Natural killer cell (primary cell): Measurements from ENCODE around the gene PALLD. TPM values are rescaled to one million over a fixed set of nuclear protein-coding genes. Genes with fewer than 3 reads are reported as not detected.

Experiments used
- ATAC-seq, 3 donors: fragments of 150-1000 bp in 2 of 3; fragments of 200-7000 bp in 1 of 3; cut with Tn5 transposase; 1 replicate in 1 of 3; 2 replicates in 2 of 3; pipeline ENCODE4 v1.10.0; 2021; ENCODE audit warnings: mild to moderate bottlenecking in 2 of 3, moderate library complexity in 2 of 3
- DNase-seq, 2 donors: peaks; one replicate each; pipeline versions ENCODE4 v3.0.0 to v3.0.0-alpha.2; 2013 to 2021; ENCODE audit warnings: mixed read lengths in 1 of 2
- H3K27ac ChIP-seq: one replicate; pipeline ENCODE4 v1.5.1; 2013; ENCODE audit warnings: mild to moderate bottlenecking, low read length
- H3K27me3 ChIP-seq: one replicate; pipeline ENCODE4 v1.6.1; 2013; ENCODE audit warnings: low read length; ENCODE audit not compliant: control insufficient read depth, insufficient read depth
- H3K36me3 ChIP-seq: one replicate; pipeline ENCODE4 v1.6.1; 2013; ENCODE audit warnings: low read length; ENCODE audit not compliant: control insufficient read depth, insufficient read depth
- H3K4me1 ChIP-seq: one replicate; pipeline ENCODE4 v1.6.1; 2013; ENCODE audit warnings: low read length; ENCODE audit not compliant: control insufficient read depth, insufficient read depth
- H3K4me3 ChIP-seq: one replicate; pipeline ENCODE4 v1.5.1; 2013; ENCODE audit warnings: low read length
- H3K9me3 ChIP-seq: one replicate; pipeline ENCODE4 v1.6.1; 2013; ENCODE audit warnings: low read length; ENCODE audit not compliant: control insufficient read depth, insufficient read depth
- H3K27ac Mint-ChIP-seq, 2 donors: one replicate each; pipeline ENCODE4 v1.8.0; 2022; ENCODE audit warnings: mild to moderate bottlenecking in 2 of 2, mixed read lengths in 2 of 2, moderate library complexity in 1 of 2
- H3K27me3 Mint-ChIP-seq, 2 donors: one replicate each; pipeline ENCODE4 v1.8.0; 2022; ENCODE audit warnings: low read depth in 2 of 2, mixed read lengths in 2 of 2
- H3K36me3 Mint-ChIP-seq: one replicate; pipeline ENCODE4 v1.8.0; 2022; ENCODE audit warnings: mixed read lengths
- H3K4me1 Mint-ChIP-seq, 2 donors: one replicate each; pipeline ENCODE4 v1.8.0; 2022; ENCODE audit warnings: mixed read lengths in 2 of 2
- H3K4me3 Mint-ChIP-seq: one replicate; pipeline ENCODE4 v1.8.0; 2022; ENCODE audit warnings: mild to moderate bottlenecking, moderate library complexity, mixed read lengths
- H3K9me3 Mint-ChIP-seq, 2 donors: one replicate each; pipeline ENCODE4 v1.8.0; 2022; ENCODE audit warnings: mixed read lengths in 2 of 2
- WGBS: methylation state at CpG from one replicate; pipeline ENCODE4 v1.1.7; 2013; ENCODE audit warnings: missing lambda C conversion rate; ENCODE audit not compliant: insufficient coverage; 5-methylcytosine and 5-hydroxymethylcytosine counted together
- intact Hi-C: fragments of 100-400 bp; cut with micrococcal nuclease; formaldehyde crosslinking; loops from one replicate; pipeline ENCODE4 v1.14.2; 2022
- total RNA-seq, 4 donors: library from RNA; stranded (reverse); fragments of 120-200 nt in 1 of 4; gene quantifications; one replicate each; pipeline versions ENCODE4 v1.2.3 to v1.2.4, GENCODE V29; 2013 to 2022
- TF ChIP-seq, protein P1 (sequence below): fragments of 200-600 bp; IDR thresholded peaks from one replicate; pipeline ENCODE4 v1.8.0; 2022; ENCODE audit warnings: antibody characterized with exemption

The PALLD gene
- total RNA-seq, 3 donors from 2014 or later (not counting 1 experiment from before 2014, with no cell fraction given) = 15.1 to 25.4 (median 22.8) TPM

DNA sequence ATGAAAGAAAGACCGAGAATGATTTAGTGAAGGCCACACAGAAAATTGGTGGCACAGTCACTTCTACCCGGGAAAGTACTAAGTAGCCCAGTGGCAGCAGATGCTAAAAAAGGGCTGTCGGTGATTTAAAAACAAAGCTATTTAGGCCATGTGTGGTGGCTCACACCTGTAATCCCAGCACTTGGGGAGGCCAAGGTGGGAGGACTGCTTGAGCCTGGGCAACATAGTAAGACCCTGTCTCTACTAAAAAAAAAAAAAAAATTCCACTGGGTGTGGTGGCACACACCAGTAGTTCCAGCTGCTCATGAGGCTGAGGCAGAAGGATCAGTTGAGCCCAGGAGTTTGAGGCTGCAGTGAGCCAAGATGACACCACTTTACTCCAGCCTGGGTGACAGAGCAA is 369.0 kb downstream of the PALLD start:
- Mint-ChIP-seq H3K27me3 (peaks cover 4 to 8% of the 10 kb centered on the region in 2 donors), H3K4me3 (no peak overlapping the region), H3K4me1 (peaks cover 0 to 5% of the 10 kb centered on the region in 2 donors), H3K9me3 (no peaks in the 10 kb centered on the region), H3K36me3 (no peaks in the 10 kb centered on the region), H3K27ac (no peak overlapping the region)
- no peak for ATAC-seq
- Histone ChIP-seq H3K4me3 (no peak overlapping the region), H3K9me3 (no peaks in the 10 kb centered on the region), H3K4me1 (no peaks in the 10 kb centered on the region), H3K27me3 (no peaks in the 10 kb centered on the region), H3K27ac (no peak overlapping the region), H3K36me3 (no peaks in the 10 kb centered on the region)
- WGBS = 96% methylated on average over 3 of the region's 3 CpGs
- DNase-seq = no peak
- intact Hi-C loops = no loop called here
- TF ChIP-seq, protein P1, sequence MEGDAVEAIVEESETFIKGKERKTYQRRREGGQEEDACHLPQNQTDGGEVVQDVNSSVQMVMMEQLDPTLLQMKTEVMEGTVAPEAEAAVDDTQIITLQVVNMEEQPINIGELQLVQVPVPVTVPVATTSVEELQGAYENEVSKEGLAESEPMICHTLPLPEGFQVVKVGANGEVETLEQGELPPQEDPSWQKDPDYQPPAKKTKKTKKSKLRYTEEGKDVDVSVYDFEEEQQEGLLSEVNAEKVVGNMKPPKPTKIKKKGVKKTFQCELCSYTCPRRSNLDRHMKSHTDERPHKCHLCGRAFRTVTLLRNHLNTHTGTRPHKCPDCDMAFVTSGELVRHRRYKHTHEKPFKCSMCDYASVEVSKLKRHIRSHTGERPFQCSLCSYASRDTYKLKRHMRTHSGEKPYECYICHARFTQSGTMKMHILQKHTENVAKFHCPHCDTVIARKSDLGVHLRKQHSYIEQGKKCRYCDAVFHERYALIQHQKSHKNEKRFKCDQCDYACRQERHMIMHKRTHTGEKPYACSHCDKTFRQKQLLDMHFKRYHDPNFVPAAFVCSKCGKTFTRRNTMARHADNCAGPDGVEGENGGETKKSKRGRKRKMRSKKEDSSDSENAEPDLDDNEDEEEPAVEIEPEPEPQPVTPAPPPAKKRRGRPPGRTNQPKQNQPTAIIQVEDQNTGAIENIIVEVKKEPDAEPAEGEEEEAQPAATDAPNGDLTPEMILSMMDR = no peak

DNA sequence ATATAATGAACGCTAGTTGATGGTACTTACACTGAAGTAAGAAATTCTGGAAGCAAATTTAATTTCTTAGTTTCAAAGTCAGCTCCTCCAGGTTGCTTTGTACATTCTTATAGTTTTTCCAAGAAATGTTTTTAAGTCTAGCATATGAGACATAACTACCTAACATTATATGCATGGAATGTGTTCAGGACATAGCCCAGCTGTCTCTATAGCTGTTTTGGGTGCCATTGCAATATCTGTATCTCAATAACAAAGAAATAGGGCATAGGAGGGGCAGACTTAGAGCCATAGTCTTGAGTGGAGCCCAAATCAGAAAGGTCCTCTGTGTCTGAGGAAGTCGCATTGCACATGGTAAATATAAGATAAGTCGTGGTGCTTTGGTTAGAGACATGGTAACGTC is 369.8 kb downstream of the PALLD start:
- H3K9me3 Mint-ChIP-seq = no peaks in the 10 kb centered on the region
- 97% methylated on average over 3 of the region's 4 CpGs for WGBS
- peaks cover 0 to 5% of the 10 kb centered on the region in 2 donors for H3K4me1 Mint-ChIP-seq
- ATAC-seq (no peak), DNase-seq (no peak)
- H3K4me3 Mint-ChIP-seq = no peak overlapping the region
- no peak overlapping the region for H3K4me3 ChIP-seq
- no peak overlapping the region for H3K27ac Mint-ChIP-seq
- no peaks in the 10 kb centered on the region for H3K36me3 ChIP-seq
- TF ChIP-seq, protein P1 = no peak
- H3K27me3 ChIP-seq = no peaks in the 10 kb centered on the region
- no peaks in the 10 kb centered on the region for H3K4me1 ChIP-seq
- H3K27me3 Mint-ChIP-seq = peaks cover 8% of the 10 kb centered on the region in 2 donors
- no peaks in the 10 kb centered on the region for H3K9me3 ChIP-seq
- intact Hi-C loops = no loop called here
- H3K36me3 Mint-ChIP-seq = no peaks in the 10 kb centered on the region
- no peak overlapping the region for H3K27ac ChIP-seq

- no peaks in the 10 kb centered on the region for H3K36me3 ChIP-seq
- no peaks in the 10 kb centered on the region for H3K9me3 Mint-ChIP-seq
- no peak overlapping the region for H3K4me3 Mint-ChIP-seq
- no peak overlapping the region for H3K27ac ChIP-seq
- H3K27ac Mint-ChIP-seq = no peak overlapping the region
- H3K27me3 ChIP-seq = no peaks in the 10 kb centered on the region
- H3K27me3 Mint-ChIP-seq = peaks cover 8 to 13% of the 10 kb centered on the region in 2 donors
- no peak overlapping the region for H3K4me3 ChIP-seq
- H3K9me3 ChIP-seq = no peaks in the 10 kb centered on the region
- no peaks in the 10 kb centered on the region for H3K36me3 Mint-ChIP-seq
- H3K4me1 Mint-ChIP-seq = peaks cover 0 to 5% of the 10 kb centered on the region in 2 donors
- ATAC-seq (no peak), DNase-seq (no peak)
- H3K4me1 ChIP-seq = no peaks in the 10 kb centered on the region
- WGBS = 86% methylated on average over 2 of the region's 2 CpGs
- TF ChIP-seq, protein P1 = no peak
- intact Hi-C loops = no loop called here
Measured at GRCh38 chr4:168867128-168867527, 370.3 kb downstream of the PALLD start.

DNA sequence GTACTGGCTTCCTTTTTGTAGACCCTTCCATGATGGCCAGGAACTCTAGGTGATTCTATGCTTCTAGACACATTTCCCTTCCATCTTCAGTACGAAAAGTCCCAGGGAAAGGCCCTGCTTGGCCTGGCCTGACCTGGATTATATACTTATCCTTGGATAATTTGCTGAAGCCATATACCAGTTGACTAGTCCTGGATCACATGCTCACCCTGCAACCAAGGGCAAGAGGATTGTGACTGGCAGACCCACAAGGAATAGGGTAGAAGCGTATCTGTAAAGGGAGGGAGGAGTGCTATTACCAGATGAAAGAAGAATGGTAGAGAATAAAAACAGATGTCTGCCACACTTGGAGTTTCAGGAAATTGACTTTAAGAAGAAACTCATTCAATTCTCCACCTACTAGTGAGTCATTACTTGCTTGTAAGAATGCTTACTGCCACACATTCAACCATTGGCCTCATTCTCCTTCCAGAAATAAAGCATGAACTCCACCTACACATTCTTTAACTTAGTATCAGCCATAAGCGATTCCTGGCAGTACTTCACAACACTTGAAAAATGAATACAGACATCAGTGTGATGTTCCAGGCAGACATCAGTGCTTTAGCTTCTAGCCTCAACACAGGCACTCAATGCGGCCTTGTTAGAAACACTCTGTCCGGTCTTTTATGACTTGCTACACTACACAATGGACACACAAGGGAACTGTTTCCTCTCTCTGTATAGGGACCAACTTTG is 371.4 kb downstream of the PALLD start:
- H3K27ac ChIP-seq = no peak overlapping the region
- no peak overlapping the region for H3K27ac Mint-ChIP-seq

More for the DNA sequence above, 371.4 kb downstream of the PALLD start:
- H3K36me3 ChIP-seq = no peaks in the 10 kb centered on the region
- ATAC-seq (no peak), DNase-seq (no peak)
- no peak overlapping the region for H3K4me3 ChIP-seq
- intact Hi-C loops = no loop called here
- TF ChIP-seq, protein P1 = no peak
- H3K27me3 ChIP-seq = peaks cover 4% of the 10 kb centered on the region
- no peaks in the 10 kb centered on the region for H3K4me1 ChIP-seq
- no peaks in the 10 kb centered on the region for H3K36me3 Mint-ChIP-seq
- 94% methylated on average over 5 of the region's 5 CpGs for WGBS
- H3K27me3 Mint-ChIP-seq = peaks cover 8 to 23% of the 10 kb centered on the region in 2 donors
- no peaks in the 10 kb centered on the region for H3K9me3 Mint-ChIP-seq
- H3K4me3 Mint-ChIP-seq = no peak overlapping the region
- H3K9me3 ChIP-seq = no peaks in the 10 kb centered on the region
- H3K4me1 Mint-ChIP-seq = peaks cover 0 to 1% of the 10 kb centered on the region in 2 donors
